Lower lobe of right lung (tissue), 2 donors: ENCODE results near the gene TM4SF20. TPM values are rescaled to one million over a fixed set of nuclear protein-coding genes. Genes with fewer than 3 reads are reported as not detected.
A peak's percentile ranks its signal among the peaks of the same experiment; 100 is the strongest.
"Not testable (repeated sequence)": the region's sequence is repeated elsewhere in the genome, so short reads cannot be mapped to it uniquely, and the experiment has no call there.

Experiments used
- ATAC-seq, 2 donors: fragments of 200-7000 bp; cut with Tn5 transposase; one replicate each; pipeline ENCODE4 v1.9.1; 2020 to 2022; ENCODE audit warnings: mild to moderate bottlenecking in 2 of 2, moderate library complexity in 2 of 2
- DNase-seq: peaks from one replicate; pipeline ENCODE4 v3.0.0-alpha.2; 2020
- H3K27ac ChIP-seq: fragments of 200-600 bp; one replicate; pipeline ENCODE4 v1.8.0; 2022
- H3K27me3 ChIP-seq: fragments of 200-600 bp; one replicate; pipeline ENCODE4 v1.8.0; 2022; ENCODE audit warnings: low read depth
- H3K36me3 ChIP-seq: fragments of 200-600 bp; one replicate; pipeline ENCODE4 v1.8.0; 2022; ENCODE audit warnings: mild to moderate bottlenecking
- H3K4me1 ChIP-seq: fragments of 200-600 bp; one replicate; pipeline ENCODE4 v1.8.0; 2022
- H3K4me3 ChIP-seq: fragments of 200-600 bp; one replicate; pipeline ENCODE4 v1.8.0; 2022; ENCODE audit warnings: mild to moderate bottlenecking
- H3K9me3 ChIP-seq: fragments of 200-600 bp; one replicate; pipeline ENCODE4 v1.8.0; 2022
- intact Hi-C: fragments of 100-400 bp; cut with DNase I; formaldehyde crosslinking; loops from one replicate; pipeline ENCODE4 v1.11.0; 2022
- total RNA-seq: library from RNA; stranded (reverse); fragmentation: NEBNext Ultra II Directional; extraction: Animal tissue kit (Norgen Biotek cat#: 25700); gene quantifications from one replicate; pipeline ENCODE4 v1.2.1, GENCODE V29; 2021
- TF ChIP-seq, protein P1 (sequence below): fragments of 200-600 bp; IDR thresholded peaks from one replicate; pipeline ENCODE4 v1.8.0; 2022; ENCODE audit warnings: antibody characterized with exemption, mild to moderate bottlenecking
- donor health status: DM: no; HTN: yes; CAD: no; lungs with severe emphysema.

TM4SF20 gene
- total RNA-seq, 1 donor from 2014 or later: not detected

DNA sequence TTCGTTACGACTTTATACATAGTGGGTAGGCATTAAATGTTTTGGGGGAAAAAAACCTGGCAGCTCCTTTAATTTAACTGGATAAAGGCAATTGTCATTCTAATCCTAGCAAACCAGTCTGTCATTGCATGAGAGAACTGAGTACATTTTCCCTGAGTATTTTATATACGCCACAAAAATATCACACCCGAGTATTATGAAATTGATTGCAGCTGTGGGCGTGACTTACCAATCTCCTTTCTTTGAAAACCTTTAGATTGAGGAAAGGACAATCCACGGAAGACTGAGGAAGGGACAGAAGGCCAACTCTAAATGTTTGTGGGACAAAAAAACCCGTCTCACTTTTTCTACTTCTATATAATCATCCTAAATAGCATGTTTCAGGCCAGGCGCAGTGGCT is 9.0 kb downstream of the TM4SF20 start:
- H3K4me1 ChIP-seq: peaks cover 12% of the 10 kb centered on the region
- TF ChIP-seq, protein P1, sequence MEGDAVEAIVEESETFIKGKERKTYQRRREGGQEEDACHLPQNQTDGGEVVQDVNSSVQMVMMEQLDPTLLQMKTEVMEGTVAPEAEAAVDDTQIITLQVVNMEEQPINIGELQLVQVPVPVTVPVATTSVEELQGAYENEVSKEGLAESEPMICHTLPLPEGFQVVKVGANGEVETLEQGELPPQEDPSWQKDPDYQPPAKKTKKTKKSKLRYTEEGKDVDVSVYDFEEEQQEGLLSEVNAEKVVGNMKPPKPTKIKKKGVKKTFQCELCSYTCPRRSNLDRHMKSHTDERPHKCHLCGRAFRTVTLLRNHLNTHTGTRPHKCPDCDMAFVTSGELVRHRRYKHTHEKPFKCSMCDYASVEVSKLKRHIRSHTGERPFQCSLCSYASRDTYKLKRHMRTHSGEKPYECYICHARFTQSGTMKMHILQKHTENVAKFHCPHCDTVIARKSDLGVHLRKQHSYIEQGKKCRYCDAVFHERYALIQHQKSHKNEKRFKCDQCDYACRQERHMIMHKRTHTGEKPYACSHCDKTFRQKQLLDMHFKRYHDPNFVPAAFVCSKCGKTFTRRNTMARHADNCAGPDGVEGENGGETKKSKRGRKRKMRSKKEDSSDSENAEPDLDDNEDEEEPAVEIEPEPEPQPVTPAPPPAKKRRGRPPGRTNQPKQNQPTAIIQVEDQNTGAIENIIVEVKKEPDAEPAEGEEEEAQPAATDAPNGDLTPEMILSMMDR: no peak
- ATAC-seq (no peak), DNase-seq (no peak)
- H3K27ac ChIP-seq: peak overlapping the region; percentile 42
- intact Hi-C loops: no loop called here
- no peaks in the 10 kb centered on the region for H3K27me3 ChIP-seq
- H3K4me3 ChIP-seq: no peak overlapping the region
- H3K36me3 ChIP-seq: no peaks in the 10 kb centered on the region
- H3K9me3 ChIP-seq: no peaks in the 10 kb centered on the region

DNA sequence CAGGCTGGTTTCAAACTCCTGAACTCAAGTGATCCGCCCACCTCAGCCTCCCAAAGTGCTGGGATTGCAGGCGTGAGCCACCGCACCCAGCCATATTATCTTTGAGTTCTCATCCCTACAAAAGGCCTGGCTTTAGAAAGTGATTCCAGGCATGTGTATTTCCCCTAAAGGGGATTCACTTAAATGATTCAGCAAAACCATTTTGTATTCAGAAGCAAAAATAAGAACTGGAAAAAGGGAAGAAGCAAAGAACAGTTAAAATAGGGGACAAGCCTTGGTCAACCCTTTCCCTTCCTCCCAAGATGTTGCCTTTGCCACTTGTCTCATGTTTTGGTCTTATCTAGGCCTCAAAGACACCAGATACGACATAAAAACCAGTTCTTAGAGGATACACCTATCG is 10.5 kb downstream of the TM4SF20 start:
- no peak overlapping the region for H3K4me3 ChIP-seq
- ATAC-seq: no peak
- no peaks in the 10 kb centered on the region for H3K36me3 ChIP-seq
- H3K27me3 ChIP-seq: no peaks in the 10 kb centered on the region
- peaks cover 12% of the 10 kb centered on the region for H3K4me1 ChIP-seq
- TF ChIP-seq, protein P1: no peak
- no peak overlapping the region for H3K27ac ChIP-seq
- intact Hi-C loops: no loop called here
- DNase-seq: no peak
- no peaks in the 10 kb centered on the region for H3K9me3 ChIP-seq

DNA sequence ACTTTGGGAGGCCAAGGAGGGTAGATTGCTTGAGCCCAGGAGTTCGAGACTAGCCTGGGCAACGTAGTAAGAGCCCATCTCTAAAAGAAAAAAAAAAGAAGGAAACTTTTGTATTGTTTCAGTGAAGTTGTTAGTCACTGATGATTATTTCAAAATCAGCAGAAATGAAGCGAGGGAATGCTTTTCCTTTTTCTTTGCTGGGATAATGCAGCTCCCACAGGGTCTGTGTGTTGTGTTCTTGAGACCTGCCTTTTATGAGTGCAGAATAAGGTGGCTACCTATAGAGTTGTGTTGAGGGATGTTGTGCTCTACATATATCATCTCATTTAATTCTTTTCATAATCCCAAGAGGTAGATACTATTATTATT is 11.7 kb downstream of the TM4SF20 start:
- no peak for ATAC-seq
- TF ChIP-seq, protein P1: no peak
- Histone ChIP-seq H3K36me3 (no peaks in the 10 kb centered on the region), H3K4me3 (no peak overlapping the region), H3K4me1 (peaks cover 12% of the 10 kb centered on the region), H3K9me3 (no peaks in the 10 kb centered on the region), H3K27me3 (no peaks in the 10 kb centered on the region), H3K27ac (no peak overlapping the region)
- intact Hi-C loops: no loop called here
- no peak for DNase-seq

DNA sequence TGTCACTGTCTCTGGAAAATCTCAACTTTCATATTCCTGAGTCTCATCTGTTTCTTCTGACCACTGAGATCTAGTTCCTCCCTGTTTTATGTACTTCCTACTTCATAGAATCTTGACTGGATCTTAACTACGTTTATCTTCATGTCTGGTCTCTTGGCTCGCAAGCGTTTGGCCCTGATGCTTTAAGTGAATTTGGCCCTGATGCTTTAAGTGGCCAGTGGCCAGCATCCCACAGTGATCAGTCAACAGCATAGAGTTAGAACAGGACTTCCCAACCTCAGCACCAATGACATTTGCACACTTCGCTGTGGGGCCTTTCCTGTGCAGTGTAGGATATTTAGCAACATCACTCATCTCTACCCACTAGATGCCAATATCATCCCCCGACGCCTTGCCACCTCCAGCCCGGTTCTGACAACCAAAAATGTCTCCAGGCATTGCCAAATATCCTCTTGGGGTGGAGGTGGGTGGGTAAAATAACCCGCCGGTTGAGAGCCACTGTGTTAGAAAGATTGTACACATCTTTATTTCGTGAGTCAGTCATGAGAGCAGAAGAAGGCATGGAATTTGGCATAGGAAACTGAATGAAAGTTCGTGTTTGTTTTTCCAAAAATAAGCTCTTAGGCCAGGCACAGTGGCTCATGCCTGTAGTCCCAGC is 12.2 kb downstream of the TM4SF20 start:
- Histone ChIP-seq H3K27me3 (no peaks in the 10 kb centered on the region), H3K9me3 (no peaks in the 10 kb centered on the region), H3K4me1 (peaks cover 12% of the 10 kb centered on the region), H3K4me3 (no peak overlapping the region), H3K36me3 (no peaks in the 10 kb centered on the region), H3K27ac (no peak overlapping the region)
- TF ChIP-seq, protein P1: no peak
- intact Hi-C loops: no loop called here
- ATAC-seq (peak; percentile 52 to 64), DNase-seq (no peak)

DNA sequence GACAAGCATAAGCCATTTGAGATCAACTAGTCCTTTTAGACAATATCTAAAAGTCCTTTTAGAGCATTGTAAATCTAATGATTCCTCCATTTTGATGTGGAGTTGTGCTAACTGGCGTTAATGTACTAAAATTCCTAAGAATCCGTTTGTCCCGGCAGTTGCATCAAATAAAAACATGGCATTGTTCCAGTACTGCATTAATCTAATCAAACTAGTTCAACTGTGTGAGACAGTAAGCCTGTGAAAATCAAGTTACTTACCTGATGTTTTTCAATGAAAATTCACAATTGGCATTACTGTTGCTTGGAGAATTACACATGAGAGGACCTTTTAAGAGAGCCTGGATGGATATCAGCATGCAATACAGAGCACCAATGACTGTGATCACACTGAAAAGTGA is 13.3 kb downstream of the TM4SF20 start:
- intact Hi-C loops: no loop called here
- DNase-seq: no peak
- no peak for ATAC-seq
- Histone ChIP-seq H3K9me3 (no peaks in the 10 kb centered on the region), H3K36me3 (no peaks in the 10 kb centered on the region), H3K27ac (no peak overlapping the region), H3K27me3 (no peaks in the 10 kb centered on the region), H3K4me1 (peaks cover 12% of the 10 kb centered on the region), H3K4me3 (no peak overlapping the region)
- TF ChIP-seq, protein P1: no peak

DNA sequence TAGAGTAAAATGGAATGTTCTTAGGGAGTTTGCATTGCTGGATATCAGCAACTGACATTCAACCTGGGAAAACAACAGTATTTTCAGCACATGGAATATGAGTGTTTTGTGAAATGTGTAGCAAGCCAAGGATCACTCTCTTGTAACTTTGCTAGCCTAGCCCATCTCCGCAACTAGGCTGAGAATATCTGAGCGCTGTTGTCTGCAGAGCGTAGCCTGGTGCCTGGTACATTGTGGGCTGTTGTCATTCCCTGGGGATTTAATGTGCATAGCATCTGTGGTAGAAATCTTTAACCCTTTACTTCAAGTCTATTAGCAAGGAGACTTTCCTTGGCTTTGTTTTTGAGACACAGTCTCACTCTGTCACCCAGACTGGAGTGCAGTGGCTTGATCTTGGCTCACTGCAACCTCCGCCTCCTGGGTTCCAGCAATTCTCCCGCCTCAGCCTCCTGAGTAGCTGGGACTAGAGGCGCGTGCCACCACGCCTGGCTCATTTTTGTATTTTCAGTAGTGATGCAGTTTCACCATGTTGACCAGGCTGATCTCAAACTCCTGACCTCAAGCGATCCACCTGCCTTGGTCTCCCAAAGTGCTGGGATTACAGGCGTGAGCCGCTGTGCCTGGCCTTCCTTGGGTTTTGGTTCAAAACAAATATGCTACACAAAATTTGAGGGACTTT is 14.4 kb downstream of the TM4SF20 start:
- intact Hi-C loops, DNase-seq, ATAC-seq: not testable (repeated sequence)

More for the DNA sequence above, 14.4 kb downstream of the TM4SF20 start:
- not testable (repeated sequence) for H3K36me3 ChIP-seq, H3K27ac ChIP-seq, H3K4me3 ChIP-seq, H3K9me3 ChIP-seq, H3K27me3 ChIP-seq
- H3K4me1 ChIP-seq: peaks cover 12% of the 10 kb centered on the region
